CD14-positive monocyte (primary cell): ENCODE data around the gene RABEP2. TPM values are rescaled to one million over a fixed set of nuclear protein-coding genes. Genes with fewer than 3 reads are reported as not detected.

Experiments
- DNase-seq, 3 donors: peaks; one replicate each; pipeline ENCODE4 v3.0.0-alpha.2; 2011 to 2022
- H2AFZ ChIP-seq: 2 replicates; pipeline ENCODE4 v1.6.0; 2012; ENCODE audit warnings: mild to moderate bottlenecking, low read depth, low read length, inconsistent platforms; ENCODE audit not compliant: insufficient read depth, poor library complexity, severe bottlenecking
- H3K27ac ChIP-seq, 2 donors: 1 replicate in 1 of 2; 2 replicates in 1 of 2; pipeline ENCODE4 v1.5.1; 2012 to 2013; ENCODE audit warnings: low read length in 2 of 2, control low read depth in 1 of 2, inconsistent platforms in 1 of 2, low read depth in 1 of 2, mild to moderate bottlenecking in 1 of 2
- H3K27me3 ChIP-seq, 2 donors: one replicate each; pipeline versions ENCODE4 v1.6.0 to v1.6.1; 2011 to 2013; ENCODE audit warnings: low read length in 2 of 2; ENCODE audit not compliant: control insufficient read depth in 2 of 2, insufficient read depth in 2 of 2
- H3K36me3 ChIP-seq, 2 donors: replicated peaks in 1 of 2; 1 replicate in 1 of 2; 2 replicates in 1 of 2; pipeline versions ENCODE4 v1.5.1 to v1.6.1; 2012 to 2013; ENCODE audit warnings: low read length in 2 of 2, control low read depth in 1 of 2, inconsistent platforms in 1 of 2, mild to moderate bottlenecking in 1 of 2; ENCODE audit not compliant: insufficient read depth in 2 of 2, control insufficient read depth in 1 of 2
- H3K4me1 ChIP-seq, 2 donors: 1 replicate in 1 of 2; 2 replicates in 1 of 2; pipeline versions ENCODE4 v1.5.1 to v1.6.1; 2012 to 2013; ENCODE audit warnings: low read length in 2 of 2, control low read depth in 1 of 2, inconsistent platforms in 1 of 2, mild to moderate bottlenecking in 1 of 2, moderate library complexity in 1 of 2; ENCODE audit not compliant: insufficient read depth in 2 of 2, control insufficient read depth in 1 of 2
- H3K4me2 ChIP-seq: replicated peaks from 2 replicates; pipeline ENCODE3; 2012; ENCODE audit warnings: low read length, moderate library complexity, mild to moderate bottlenecking; ENCODE audit not compliant: poor library complexity, severe bottlenecking; ENCODE audit errors: extremely low read depth
- H3K4me3 ChIP-seq, 3 experiments: fragments of 200-600 bp in 1 of 3; sonication (generic) in 1 of 3; replicated peaks in 1 of 3; 1 replicate in 2 of 3; 2 replicates in 1 of 3; pipeline ENCODE4 v1.5.1; 2011 to 2013; ENCODE audit warnings: low read length in 3 of 3, mild to moderate bottlenecking in 3 of 3, control low read depth in 2 of 3, low read depth in 2 of 3, inconsistent platforms in 1 of 3, moderate library complexity in 1 of 3
- H3K79me2 ChIP-seq: 2 replicates; pipeline ENCODE4 v1.6.0; 2012; ENCODE audit warnings: mild to moderate bottlenecking, control low read depth, inconsistent platforms, low read length, moderate library complexity; ENCODE audit not compliant: insufficient read depth
- H3K9ac ChIP-seq: 2 replicates; pipeline ENCODE4 v1.6.0; 2017; ENCODE audit warnings: low read length, mild to moderate bottlenecking; ENCODE audit not compliant: insufficient read depth, poor library complexity, severe bottlenecking
- H3K9me3 ChIP-seq, 2 donors: replicated peaks in 1 of 2; 1 replicate in 1 of 2; 2 replicates in 1 of 2; pipeline versions ENCODE4 v1.5.1 to v1.6.1; 2012 to 2013; ENCODE audit warnings: low read length in 2 of 2, control low read depth in 1 of 2; ENCODE audit not compliant: control insufficient read depth in 1 of 2, insufficient read depth in 1 of 2
- H4K20me1 ChIP-seq: 2 replicates; pipeline ENCODE4 v1.6.0; 2012; ENCODE audit warnings: mild to moderate bottlenecking, low read length, control low read depth, moderate library complexity; ENCODE audit not compliant: insufficient read depth
- H3K27ac Mint-ChIP-seq, 7 donors: one replicate each; pipeline ENCODE4 v1.8.0; 2020; ENCODE audit warnings: mild to moderate bottlenecking in 7 of 7, mixed read lengths in 7 of 7, moderate library complexity in 6 of 7, inconsistent platforms in 2 of 7
- H3K27me3 Mint-ChIP-seq, 3 donors: one replicate each; pipeline ENCODE4 v1.8.0; 2021 to 2022; ENCODE audit warnings: low read depth in 3 of 3, mild to moderate bottlenecking in 3 of 3, mixed read lengths in 3 of 3, moderate library complexity in 3 of 3, inconsistent platforms in 1 of 3
- H3K36me3 Mint-ChIP-seq, 2 donors: one replicate each; pipeline ENCODE4 v1.8.0; 2020; ENCODE audit warnings: mixed read lengths in 2 of 2, inconsistent platforms in 1 of 2, mild to moderate bottlenecking in 1 of 2
- H3K4me1 Mint-ChIP-seq: one replicate; pipeline ENCODE4 v1.8.0; 2020; ENCODE audit warnings: mild to moderate bottlenecking, mixed read lengths
- H3K4me3 Mint-ChIP-seq, 2 donors: one replicate each; pipeline ENCODE4 v1.8.0; 2020; ENCODE audit warnings: mild to moderate bottlenecking in 2 of 2, mixed read lengths in 2 of 2, moderate library complexity in 1 of 2
- H3K9me3 Mint-ChIP-seq, 7 donors: one replicate each; pipeline ENCODE4 v1.8.0; 2020 to 2022; ENCODE audit warnings: mixed read lengths in 7 of 7, mild to moderate bottlenecking in 6 of 7, moderate library complexity in 6 of 7, inconsistent platforms in 2 of 7
- WGBS: methylation state at CpG from one replicate; pipeline ENCODE4 v1.1.5; 2013; ENCODE audit warnings: missing lambda C conversion rate; ENCODE audit not compliant: insufficient coverage; 5-methylcytosine and 5-hydroxymethylcytosine counted together
- intact Hi-C, 2 donors: fragments of 100-400 bp; cut with micrococcal nuclease; formaldehyde crosslinking; loops; one replicate each; pipeline versions ENCODE4 v1.15.0 to v1.15.1; 2023
- polyA plus RNA-seq, 3 donors: library from polyadenylated mRNA; depleted of rRNA in 1 of 3; unstranded in 2 of 3; stranded (reverse) in 1 of 3; fragments of 300-500 nt in 2 of 3; fragments of >200 nt in 1 of 3; fragmentation: Illumina TruSeq in 2 of 3; gene quantifications; 1 replicate in 2 of 3; 2 replicates in 1 of 3; pipeline ENCODE4 v1.2.3, GENCODE V29; 2012 to 2021
- TF ChIP-seq, protein P1 (sequence below): fragments of 200-600 bp; IDR thresholded peaks from one replicate; pipeline ENCODE4 v1.8.0; 2022; ENCODE audit warnings: antibody characterized with exemption, mild to moderate bottlenecking

RABEP2 gene
- polyA plus RNA-seq, 3 donors: 1.9 to 21.6 (median 2.5) TPM

DNA sequence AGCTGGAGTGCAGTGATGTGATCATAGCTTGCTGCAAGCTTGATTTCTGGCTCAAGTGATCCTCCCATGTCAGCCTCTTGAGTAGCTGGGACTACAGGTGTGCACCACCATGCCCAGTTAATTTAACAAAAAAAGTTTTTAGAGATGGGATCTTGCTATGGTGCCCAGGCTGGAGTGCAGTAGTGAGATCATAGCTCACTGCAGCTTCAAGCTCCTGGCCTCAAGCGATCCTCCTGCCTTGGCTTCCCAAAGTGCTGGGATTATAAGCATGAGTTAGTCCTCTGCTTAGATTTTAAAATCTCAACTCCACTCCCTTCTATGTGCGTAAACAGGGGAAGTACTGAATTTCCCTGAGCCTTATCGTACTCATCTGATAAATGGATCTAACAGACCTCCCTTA is 6.3 kb downstream of the RABEP2 start:
- peaks cover 3% of the 10 kb centered on the region for H3K4me1 Mint-ChIP-seq
- peaks cover 0 to 2% of the 10 kb centered on the region in 2 donors for H3K4me1 ChIP-seq
- no peaks in the 10 kb centered on the region for H3K9me3 ChIP-seq
- H3K4me2 ChIP-seq: no peak overlapping the region
- H3K79me2 ChIP-seq: peaks cover 3% of the 10 kb centered on the region
- H3K9me3 Mint-ChIP-seq: peaks cover 0 to 3% (median 0%) of the 10 kb centered on the region in 7 donors
- no peak overlapping the region for H3K4me3 Mint-ChIP-seq
- no peak for DNase-seq
- H3K36me3 ChIP-seq: peaks cover 41 to 66% of the 10 kb centered on the region in 2 donors
- peaks cover 50 to 76% of the 10 kb centered on the region in 2 donors for H3K36me3 Mint-ChIP-seq
- TF ChIP-seq, protein P1, sequence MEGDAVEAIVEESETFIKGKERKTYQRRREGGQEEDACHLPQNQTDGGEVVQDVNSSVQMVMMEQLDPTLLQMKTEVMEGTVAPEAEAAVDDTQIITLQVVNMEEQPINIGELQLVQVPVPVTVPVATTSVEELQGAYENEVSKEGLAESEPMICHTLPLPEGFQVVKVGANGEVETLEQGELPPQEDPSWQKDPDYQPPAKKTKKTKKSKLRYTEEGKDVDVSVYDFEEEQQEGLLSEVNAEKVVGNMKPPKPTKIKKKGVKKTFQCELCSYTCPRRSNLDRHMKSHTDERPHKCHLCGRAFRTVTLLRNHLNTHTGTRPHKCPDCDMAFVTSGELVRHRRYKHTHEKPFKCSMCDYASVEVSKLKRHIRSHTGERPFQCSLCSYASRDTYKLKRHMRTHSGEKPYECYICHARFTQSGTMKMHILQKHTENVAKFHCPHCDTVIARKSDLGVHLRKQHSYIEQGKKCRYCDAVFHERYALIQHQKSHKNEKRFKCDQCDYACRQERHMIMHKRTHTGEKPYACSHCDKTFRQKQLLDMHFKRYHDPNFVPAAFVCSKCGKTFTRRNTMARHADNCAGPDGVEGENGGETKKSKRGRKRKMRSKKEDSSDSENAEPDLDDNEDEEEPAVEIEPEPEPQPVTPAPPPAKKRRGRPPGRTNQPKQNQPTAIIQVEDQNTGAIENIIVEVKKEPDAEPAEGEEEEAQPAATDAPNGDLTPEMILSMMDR: no peak
- H2AFZ ChIP-seq: no peak overlapping the region
- H3K9ac ChIP-seq: no peak overlapping the region
- no peak overlapping the region for H3K27ac Mint-ChIP-seq
- WGBS: no CpG with 5 or more reads among the region's 3 CpGs
- no peak overlapping the region for H3K27ac ChIP-seq
- no peak overlapping the region for H3K4me3 ChIP-seq
- peaks cover 0 to 1% (median 0%) of the 10 kb centered on the region in 3 donors for H3K27me3 Mint-ChIP-seq
- H4K20me1 ChIP-seq: no peaks in the 10 kb centered on the region
- intact Hi-C loops: loop anchor here in 1 of 2 donors (5.0 kb wide), 1 partner anchor 36 kb away; no protein-coding TSS in a partner anchor
- H3K27me3 ChIP-seq: no peaks in the 10 kb centered on the region

DNA sequence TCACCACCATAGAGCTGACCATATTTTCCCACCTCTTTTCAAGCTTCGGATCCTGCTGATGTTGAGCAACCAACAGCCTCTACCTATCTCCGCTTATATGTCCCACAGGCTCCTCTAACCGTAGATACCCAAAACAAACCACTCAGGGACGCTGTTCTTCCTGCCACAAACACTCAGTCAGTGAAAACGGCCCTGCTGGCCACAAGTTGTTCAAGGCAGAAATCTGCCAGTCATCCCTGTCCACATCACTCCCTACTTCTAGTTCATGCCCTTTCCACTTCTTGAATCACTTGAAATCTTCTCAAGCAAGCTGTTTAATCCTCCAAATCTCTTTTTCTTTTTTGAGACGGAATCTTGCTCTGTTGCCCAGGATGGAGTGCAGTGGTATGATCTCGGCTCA is 7.9 kb downstream of the RABEP2 start:
- no peaks in the 10 kb centered on the region for H3K27me3 ChIP-seq
- no peak overlapping the region for H3K4me3 ChIP-seq
- no peak overlapping the region for H3K9ac ChIP-seq
- TF ChIP-seq, protein P1: no peak
- no peaks in the 10 kb centered on the region for H4K20me1 ChIP-seq
- no peak overlapping the region for H2AFZ ChIP-seq
- H3K9me3 Mint-ChIP-seq: peaks cover 0 to 3% (median 0%) of the 10 kb centered on the region in 7 donors
- no peaks in the 10 kb centered on the region for H3K79me2 ChIP-seq
- H3K27me3 Mint-ChIP-seq: peaks cover 0 to 1% (median 1%) of the 10 kb centered on the region in 3 donors
- DNase-seq: no peak
- peaks cover 51 to 82% of the 10 kb centered on the region in 2 donors for H3K36me3 ChIP-seq
- H3K9me3 ChIP-seq: no peaks in the 10 kb centered on the region
- no peak overlapping the region for H3K4me3 Mint-ChIP-seq
- no peaks in the 10 kb centered on the region for H3K4me1 ChIP-seq
- H3K4me1 Mint-ChIP-seq: no peaks in the 10 kb centered on the region
- H3K27ac Mint-ChIP-seq: no peak overlapping the region
- no peak overlapping the region for H3K4me2 ChIP-seq
- no peak overlapping the region for H3K27ac ChIP-seq
- intact Hi-C loops: loop anchor here in 1 of 2 donors (5.0 kb wide), 1 partner anchor 35 kb away; no protein-coding TSS in a partner anchor
- WGBS: 81% methylated on average over 7 of the region's 7 CpGs
- peaks cover 61 to 87% of the 10 kb centered on the region in 2 donors for H3K36me3 Mint-ChIP-seq
